ENCODE measurements around the gene KIRREL3.

- TF ChIP-seq, protein P1, sequence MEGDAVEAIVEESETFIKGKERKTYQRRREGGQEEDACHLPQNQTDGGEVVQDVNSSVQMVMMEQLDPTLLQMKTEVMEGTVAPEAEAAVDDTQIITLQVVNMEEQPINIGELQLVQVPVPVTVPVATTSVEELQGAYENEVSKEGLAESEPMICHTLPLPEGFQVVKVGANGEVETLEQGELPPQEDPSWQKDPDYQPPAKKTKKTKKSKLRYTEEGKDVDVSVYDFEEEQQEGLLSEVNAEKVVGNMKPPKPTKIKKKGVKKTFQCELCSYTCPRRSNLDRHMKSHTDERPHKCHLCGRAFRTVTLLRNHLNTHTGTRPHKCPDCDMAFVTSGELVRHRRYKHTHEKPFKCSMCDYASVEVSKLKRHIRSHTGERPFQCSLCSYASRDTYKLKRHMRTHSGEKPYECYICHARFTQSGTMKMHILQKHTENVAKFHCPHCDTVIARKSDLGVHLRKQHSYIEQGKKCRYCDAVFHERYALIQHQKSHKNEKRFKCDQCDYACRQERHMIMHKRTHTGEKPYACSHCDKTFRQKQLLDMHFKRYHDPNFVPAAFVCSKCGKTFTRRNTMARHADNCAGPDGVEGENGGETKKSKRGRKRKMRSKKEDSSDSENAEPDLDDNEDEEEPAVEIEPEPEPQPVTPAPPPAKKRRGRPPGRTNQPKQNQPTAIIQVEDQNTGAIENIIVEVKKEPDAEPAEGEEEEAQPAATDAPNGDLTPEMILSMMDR (IDR thresholded peaks at IDR 0.05), result no peak
- no peak for TF ChIP-seq POLR2A (IDR thresholded peaks at IDR 0.05)
Measured at GRCh38 chr11:126502982-126503381, 497.6 kb downstream of the KIRREL3 start.

Measured in testis (tissue), 2 donors.